Large intestine (tissue), 3 donors: ENCODE data around the gene WDR20. TPM values are rescaled to one million over a fixed set of nuclear protein-coding genes. Genes with fewer than 3 reads are reported as not detected.
"Not testable (repeated sequence)": the region's sequence is repeated elsewhere in the genome, so short reads cannot be mapped to it uniquely, and the experiment has no call there.

Experiments
- DNase-seq, 2 donors: peaks; one replicate each; pipeline versions ENCODE4 v3.0.0 to v3.0.0-alpha.2; 2013
- H3K27ac ChIP-seq: one replicate; pipeline ENCODE4 v1.5.1; 2013; ENCODE audit warnings: low read length
- H3K27me3 ChIP-seq: 2 replicates; pipeline ENCODE4 v1.6.1; 2013; ENCODE audit warnings: low read length; ENCODE audit not compliant: control insufficient read depth, insufficient read depth
- H3K36me3 ChIP-seq: 2 replicates; pipeline ENCODE4 v1.6.1; 2013; ENCODE audit warnings: low read length; ENCODE audit not compliant: control insufficient read depth, insufficient read depth
- H3K4me1 ChIP-seq: one replicate; pipeline ENCODE4 v1.6.1; 2013; ENCODE audit warnings: low read length; ENCODE audit not compliant: control insufficient read depth, insufficient read depth
- H3K4me3 ChIP-seq: one replicate; pipeline ENCODE4 v1.5.1; 2013; ENCODE audit warnings: low read length
- H3K9me3 ChIP-seq: one replicate; pipeline ENCODE4 v1.6.1; 2013; ENCODE audit warnings: mild to moderate bottlenecking, low read depth, low read length, moderate library complexity; ENCODE audit not compliant: control insufficient read depth
- WGBS: methylation state at CpG from one replicate; pipeline ENCODE4 v1.1.5; 2013; ENCODE audit warnings: low lambda C conversion rate; ENCODE audit not compliant: insufficient coverage; 5-methylcytosine and 5-hydroxymethylcytosine counted together
- polyA plus RNA-seq: library from polyadenylated mRNA; unstranded; fragments of 120-200 nt; gene quantifications from one replicate; pipeline ENCODE4 v1.2.1, GENCODE V29; 2013

WDR20 gene
- polyA plus RNA-seq, 1 donor, result 27.1 TPM

GRCh38 chr14:102126807-102127455, 12.8 kb upstream of the WDR20 start:
- no peak overlapping the region for H3K27ac ChIP-seq

DNA sequence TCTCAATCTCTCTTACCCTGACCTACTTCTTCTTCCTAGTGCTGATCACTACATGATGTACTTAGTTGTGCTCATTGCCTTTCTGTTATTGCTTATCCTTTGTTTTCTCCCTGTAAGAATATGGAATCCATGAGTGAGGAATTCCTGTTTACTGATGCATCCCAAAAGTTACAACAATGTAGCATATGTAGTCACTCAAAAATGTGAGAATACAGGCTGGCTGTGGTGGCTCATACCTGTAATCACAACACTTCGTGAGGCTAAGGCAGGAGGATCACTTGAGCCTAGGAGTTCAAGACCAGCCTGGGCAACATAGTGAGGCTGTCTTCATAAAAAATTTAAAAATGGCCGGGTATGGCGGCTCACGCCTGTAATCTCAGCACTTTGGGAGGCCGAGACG, 8.0 kb upstream of the WDR20 start:
- H3K36me3 ChIP-seq, result no peaks in the 10 kb centered on the region
- H3K4me1 ChIP-seq, result peaks cover 5% of the 10 kb centered on the region
- DNase-seq, result no peak
- no peak overlapping the region for H3K4me3 ChIP-seq
- no peaks in the 10 kb centered on the region for H3K9me3 ChIP-seq
- no CpG with 5 or more reads among the region's 6 CpGs for WGBS
- H3K27ac ChIP-seq, result no peak overlapping the region
- H3K27me3 ChIP-seq, result no peaks in the 10 kb centered on the region

More at GRCh38 chr14:102126807-102127455, 12.8 kb upstream of the WDR20 start:
- Histone ChIP-seq H3K4me3 (no peak overlapping the region), H3K4me1 (peaks cover 22% of the 10 kb centered on the region), H3K36me3 (no peaks in the 10 kb centered on the region), H3K9me3 (no peaks in the 10 kb centered on the region), H3K27me3 (no peaks in the 10 kb centered on the region)
- no CpG with 5 or more reads among the region's 5 CpGs for WGBS
- DNase-seq, result peak in 1 of 2 donors; percentile 37

GRCh38 chr14:102134021-102134420, 5.7 kb upstream of the WDR20 start:
- not testable (repeated sequence) for H3K27me3 ChIP-seq, H3K27ac ChIP-seq, H3K36me3 ChIP-seq, H3K9me3 ChIP-seq, DNase-seq, H3K4me1 ChIP-seq, H3K4me3 ChIP-seq
- WGBS, result 100% methylated on average over 2 of the region's 9 CpGs

DNA sequence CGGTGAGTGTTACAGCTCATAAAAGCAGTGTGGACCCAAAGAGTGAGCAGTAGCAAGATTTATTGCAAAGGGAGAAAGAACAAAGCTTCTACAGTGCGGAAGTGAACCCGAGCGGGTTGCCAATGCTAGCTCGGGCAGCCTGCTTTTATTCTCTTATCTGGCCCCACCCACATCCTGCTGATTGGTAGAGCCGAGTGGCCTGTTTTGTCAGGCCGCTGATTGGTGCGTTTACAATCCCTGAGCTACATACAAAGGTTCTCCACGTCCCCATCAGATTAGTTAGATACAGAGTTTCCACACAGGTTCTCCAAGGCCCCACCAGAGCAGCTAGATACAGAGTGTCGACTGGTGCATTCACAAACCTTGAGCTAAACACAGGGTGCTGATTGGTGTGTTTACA, 5.0 kb upstream of the WDR20 start:
- H3K27me3 ChIP-seq, H3K36me3 ChIP-seq, DNase-seq, H3K4me1 ChIP-seq, H3K9me3 ChIP-seq, H3K27ac ChIP-seq, H3K4me3 ChIP-seq: not testable (repeated sequence)
- no CpG with 5 or more reads among the region's 10 CpGs for WGBS

DNA sequence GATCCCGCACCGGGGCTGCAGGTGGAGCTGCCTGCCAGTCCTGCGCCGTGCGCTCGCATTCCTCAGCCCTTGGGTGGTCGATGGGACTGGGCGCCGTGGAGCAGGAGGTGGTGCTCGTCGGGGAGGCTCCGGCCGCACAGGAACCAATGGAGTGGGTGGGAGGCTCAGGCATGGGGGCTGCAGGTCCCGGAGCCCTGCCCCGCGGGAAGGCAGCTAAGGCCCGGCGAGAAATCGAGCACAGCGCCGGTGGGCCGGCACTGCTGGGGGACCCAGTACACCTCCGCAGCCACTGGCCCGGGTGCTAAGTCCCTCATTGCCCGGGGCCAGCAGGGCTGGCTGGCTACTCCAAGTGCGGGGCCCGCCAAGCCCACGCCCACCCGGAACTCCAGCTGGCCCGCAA, 4.2 kb upstream of the WDR20 start:
- H3K27ac ChIP-seq, H3K4me1 ChIP-seq, H3K27me3 ChIP-seq, H3K4me3 ChIP-seq, H3K9me3 ChIP-seq, H3K36me3 ChIP-seq, DNase-seq: not testable (repeated sequence)
- WGBS, result no CpG with 5 or more reads among the region's 30 CpGs

DNA sequence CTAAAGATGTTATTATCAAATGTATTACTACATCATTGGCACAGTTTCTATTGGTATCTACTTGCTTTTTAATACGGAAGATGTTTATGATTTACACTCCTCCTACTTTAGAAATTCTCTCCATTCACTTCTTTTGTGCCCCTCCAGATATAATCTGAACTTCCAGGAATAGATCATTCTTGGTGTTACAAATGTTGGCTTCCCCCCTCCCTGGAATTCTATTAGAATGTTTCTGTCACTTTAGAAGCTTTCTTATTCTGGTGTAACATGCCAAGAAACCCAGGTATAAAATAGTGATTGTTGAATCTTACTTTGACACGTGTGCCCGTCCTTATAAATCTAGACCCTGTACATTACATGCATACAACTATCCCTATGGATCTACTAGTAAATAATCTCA, 1.2 kb upstream of the WDR20 start:
- Histone ChIP-seq H3K27me3 (no peaks in the 10 kb centered on the region), H3K36me3 (no peaks in the 10 kb centered on the region), H3K9me3 (no peaks in the 10 kb centered on the region), H3K4me3 (peak overlapping the region; percentile 82), H3K27ac (no peak overlapping the region), H3K4me1 (no peaks in the 10 kb centered on the region)
- no peak for DNase-seq
- no CpG with 5 or more reads among the region's 3 CpGs for WGBS

DNA sequence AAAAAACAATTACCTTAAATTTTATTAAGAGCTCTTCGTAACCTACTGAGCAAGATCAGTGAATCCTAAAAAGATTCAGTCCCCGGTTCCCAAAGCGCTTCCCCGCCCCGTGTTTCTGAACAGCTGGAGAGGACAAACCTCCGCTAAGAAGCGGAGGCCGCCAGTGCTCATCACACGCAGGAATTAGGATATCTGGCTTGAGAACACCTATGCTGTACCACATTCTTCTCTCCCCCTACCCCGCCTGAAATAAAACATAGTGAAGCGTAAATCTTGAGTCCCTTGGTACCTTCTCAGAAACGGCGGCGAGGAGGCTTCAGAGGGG, 774 bp upstream of the WDR20 start:
- Histone ChIP-seq H3K36me3 (no peaks in the 10 kb centered on the region), H3K4me3 (peak overlapping the region; percentile 82), H3K9me3 (no peaks in the 10 kb centered on the region), H3K4me1 (no peaks in the 10 kb centered on the region), H3K27me3 (no peaks in the 10 kb centered on the region), H3K27ac (peak overlapping the region; percentile 28)
- DNase-seq, result no peak
- 0% methylated on average over 1 of the region's 14 CpGs for WGBS

- no peaks in the 10 kb centered on the region for H3K27me3 ChIP-seq
- peak overlapping the region; percentile 82 for H3K4me3 ChIP-seq
- H3K9me3 ChIP-seq, result no peaks in the 10 kb centered on the region
- peak in 1 of 2 donors; percentile 43 for DNase-seq
- peak overlapping the region; percentile 78 for H3K27ac ChIP-seq
- WGBS, result no CpG with 5 or more reads among the region's 48 CpGs
- no peaks in the 10 kb centered on the region for H3K36me3 ChIP-seq
- no peaks in the 10 kb centered on the region for H3K4me1 ChIP-seq
Observed at GRCh38 chr14:102140027-102140749, 491 bp downstream of the WDR20 start.

DNA sequence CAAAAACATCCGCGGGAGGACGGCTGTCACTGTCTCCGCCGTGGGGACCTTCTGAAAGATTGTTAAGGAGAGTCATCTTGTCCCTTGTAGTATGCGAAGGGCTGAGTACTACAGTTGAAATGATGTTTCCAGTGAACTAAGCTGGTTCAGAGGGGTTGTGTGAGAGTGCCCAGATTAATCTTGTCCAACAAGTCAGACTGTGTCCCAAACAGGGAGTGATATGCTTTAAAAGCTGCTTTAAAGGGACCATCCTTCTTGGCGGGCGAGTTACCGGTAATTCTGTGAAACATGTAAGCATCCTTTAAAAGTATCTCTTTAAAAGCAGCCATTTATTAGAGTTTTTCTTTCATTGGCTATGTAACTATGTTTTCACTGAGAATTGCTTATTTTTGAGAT, 1.1 kb downstream of the WDR20 start:
- no CpG with 5 or more reads among the region's 9 CpGs for WGBS
- Histone ChIP-seq H3K27ac (peak overlapping the region; percentile 78), H3K9me3 (no peaks in the 10 kb centered on the region), H3K36me3 (peaks cover 4% of the 10 kb centered on the region), H3K4me1 (no peaks in the 10 kb centered on the region), H3K4me3 (peak overlapping the region; percentile 82), H3K27me3 (no peaks in the 10 kb centered on the region)
- peak in 1 of 2 donors; percentile 29 for DNase-seq

DNA sequence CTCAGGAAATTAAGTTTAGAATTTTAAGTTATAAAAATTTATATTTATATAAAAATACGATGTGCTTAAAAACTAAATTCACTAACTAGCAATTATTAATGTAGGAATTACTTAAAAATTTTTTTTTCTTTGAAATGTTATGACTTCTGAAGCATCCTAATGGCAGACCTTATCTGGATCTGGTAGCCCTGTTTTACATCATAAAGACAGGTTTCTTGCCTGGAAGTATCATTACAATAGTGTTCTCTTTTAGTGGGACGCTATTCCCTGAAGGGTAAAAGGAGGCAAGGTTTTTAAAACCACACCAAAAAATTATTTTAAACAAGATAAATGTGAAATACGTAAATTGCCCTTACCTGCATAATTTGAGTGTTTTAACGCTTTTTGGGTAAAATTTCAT, 2.1 kb downstream of the WDR20 start:
- Histone ChIP-seq H3K4me1 (no peaks in the 10 kb centered on the region), H3K36me3 (peaks cover 4% of the 10 kb centered on the region), H3K27ac (no peak overlapping the region), H3K4me3 (no peak overlapping the region), H3K27me3 (no peaks in the 10 kb centered on the region), H3K9me3 (no peaks in the 10 kb centered on the region)
- WGBS, result 100% methylated on average over 2 of the region's 4 CpGs
- DNase-seq, result no peak

- Histone ChIP-seq H3K4me1 (no peaks in the 10 kb centered on the region), H3K36me3 (peaks cover 4% of the 10 kb centered on the region)
- DNase-seq, result no peak
Observed at GRCh38 chr14:102144914-102145313, 5.2 kb downstream of the WDR20 start.

More at GRCh38 chr14:102144914-102145313, 5.2 kb downstream of the WDR20 start:
- H3K27me3 ChIP-seq, result no peaks in the 10 kb centered on the region
- H3K9me3 ChIP-seq, result no peaks in the 10 kb centered on the region
- no peak overlapping the region for H3K27ac ChIP-seq
- H3K4me3 ChIP-seq, result no peak overlapping the region
